Right renal cortex interstitium (tissue), 3 donors: Measurements from ENCODE around the gene DEGS1. TPM values are rescaled to one million over a fixed set of nuclear protein-coding genes. Genes with fewer than 3 reads are reported as not detected.

Experiments used
- DNase-seq, 3 donors: peaks; one replicate each; pipeline ENCODE4 v3.0.0-alpha.2; 2013; ENCODE audit warnings: low read depth in 3 of 3, low spot score in 2 of 3
- polyA plus RNA-seq, 3 donors: library from polyadenylated mRNA; unstranded; fragments of 120-200 nt; gene quantifications; one replicate each; pipeline ENCODE4 v1.2.1, GENCODE V29; 2013; ENCODE audit not compliant: insufficient read length in 3 of 3

Gene DEGS1
- polyA plus RNA-seq = 10 to 100 TPM; 62.2 to 72.0 (median 67.9) TPM

- peak in 2 of 3 donors; percentile 62 to 68 for DNase-seq
These were observed at the start of gene DEGS1 for GRCh38 chr1:224182866-224183590. Gene DEGS1, plus strand, starts transcription at chr1:224183240. Its CDS starts 97 bp downstream, at chr1:224183337.

DNA sequence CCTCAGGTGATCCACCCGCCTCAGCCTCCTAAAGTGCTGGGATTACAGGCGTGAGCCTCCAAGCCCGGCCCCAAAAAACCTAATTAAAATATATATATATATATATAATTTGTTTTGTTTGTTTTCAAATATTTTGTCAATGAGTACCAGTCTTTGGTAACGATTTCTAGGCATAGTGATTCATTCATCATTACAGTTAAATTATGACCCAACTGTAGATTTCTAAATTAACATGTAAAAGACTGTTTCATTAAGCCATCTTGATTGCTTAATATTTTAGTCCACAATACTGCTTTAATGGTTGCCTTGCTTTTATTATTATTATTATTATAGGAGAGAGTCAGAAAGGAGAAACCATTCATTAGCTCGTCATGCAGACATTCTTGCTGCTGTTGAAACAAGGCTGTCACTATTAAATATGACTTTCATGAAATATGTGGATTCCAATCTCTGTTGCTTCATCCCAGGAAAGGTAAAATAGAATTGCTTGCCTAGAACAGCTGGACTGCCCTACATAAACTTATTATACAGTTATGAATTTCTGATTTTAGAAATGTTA lies 49.2 kb upstream of the DEGS1 start:
- no peak for DNase-seq

GRCh38 chr1:224137518-224137917 lies 45.5 kb upstream of the DEGS1 start:
- DNase-seq = no peak

DNA sequence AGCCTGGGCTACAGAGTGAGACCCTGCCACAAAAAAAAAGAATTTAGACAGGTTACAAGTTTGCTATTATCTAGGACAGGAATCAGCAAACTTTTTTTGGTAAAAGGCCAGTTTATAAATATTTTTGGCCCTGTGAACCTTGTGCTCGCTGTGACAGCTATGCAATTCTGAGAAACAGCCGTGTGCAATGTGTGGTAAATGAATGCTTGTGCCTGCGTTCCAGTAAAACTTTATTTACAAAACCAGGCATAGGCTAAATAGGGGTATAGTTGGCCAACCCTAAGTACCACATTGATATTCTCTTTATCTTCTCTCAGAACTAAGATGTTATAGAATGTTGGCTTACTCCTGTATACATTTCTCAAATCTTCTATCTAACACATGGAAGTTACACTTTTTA lies 44.8 kb upstream of the DEGS1 start:
- no peak for DNase-seq

- no peak for DNase-seq
These were observed 41.3 kb upstream of the DEGS1 start for GRCh38 chr1:224141693-224142092.

- no peak for DNase-seq
These were observed 33.3 kb upstream of the DEGS1 start for GRCh38 chr1:224149709-224150108.

GRCh38 chr1:224151117-224151516 lies 31.9 kb upstream of the DEGS1 start:
- no peak for DNase-seq

DNA sequence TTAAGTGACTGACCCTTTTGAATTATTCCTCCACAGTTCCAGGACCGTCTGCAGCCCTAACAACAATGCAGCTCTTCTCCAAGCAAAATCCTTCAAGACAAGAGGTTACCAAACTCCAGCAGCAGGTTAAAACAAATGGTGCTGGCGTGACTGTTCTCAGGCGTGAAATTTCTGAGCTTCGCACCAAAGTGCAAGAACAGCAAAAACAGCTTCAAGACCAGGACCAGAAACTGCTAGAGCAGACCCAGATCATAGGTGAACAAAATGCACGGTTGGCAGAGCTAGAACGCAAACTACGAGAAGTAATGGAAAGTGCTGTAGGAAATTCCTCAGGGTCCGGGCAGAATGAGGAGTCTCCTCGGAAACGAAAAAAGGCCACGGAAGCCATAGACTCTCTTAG lies 25.7 kb upstream of the DEGS1 start:
- no peak for DNase-seq

GRCh38 chr1:224159541-224159940 lies 23.5 kb upstream of the DEGS1 start:
- DNase-seq = no peak

DNA sequence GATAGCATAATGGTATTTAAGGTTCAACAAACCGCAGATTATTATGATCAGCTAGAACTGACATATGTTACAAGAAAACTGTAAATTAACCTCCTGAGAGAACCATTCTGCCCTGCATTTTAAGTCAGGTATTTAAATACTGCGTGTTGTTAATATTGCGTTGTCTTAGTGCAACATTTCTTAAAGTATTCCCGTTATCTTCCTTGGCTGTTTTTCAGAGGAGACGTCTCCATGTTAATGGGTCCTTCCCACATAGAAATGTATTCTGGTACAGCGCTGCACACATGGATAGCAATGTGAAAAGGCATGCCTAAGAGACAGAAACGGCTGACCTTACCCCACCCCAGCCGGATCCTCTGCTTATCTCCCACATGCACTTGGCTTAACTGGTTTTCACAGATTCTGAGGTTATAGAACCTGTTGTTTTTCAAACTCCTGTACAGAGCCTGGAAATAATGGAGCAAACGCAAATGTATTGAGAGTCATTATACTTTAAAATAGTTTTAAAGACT lies 22.8 kb upstream of the DEGS1 start:
- DNase-seq = no peak

- DNase-seq = no peak
These were observed 20.3 kb upstream of the DEGS1 start for GRCh38 chr1:224162768-224163167.

DNA sequence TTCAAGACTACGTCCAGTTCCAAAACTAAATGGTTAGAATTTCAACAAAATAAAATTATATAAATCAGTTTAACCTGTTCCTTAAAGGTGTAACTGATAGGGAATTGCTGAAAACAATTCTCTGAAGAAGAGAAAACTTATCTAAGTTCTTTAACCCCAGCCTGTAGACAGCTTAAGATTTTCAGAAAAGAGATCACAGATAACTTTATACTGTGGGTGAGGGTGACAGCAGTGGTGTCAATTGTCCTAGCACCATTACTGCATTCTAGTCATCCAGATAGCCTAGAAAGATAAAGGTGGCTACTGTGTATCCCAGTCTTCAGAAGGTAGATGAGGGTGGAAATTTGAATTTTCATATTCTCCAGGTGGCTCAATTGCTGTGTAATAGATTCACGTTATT lies 19.7 kb upstream of the DEGS1 start:
- no peak for DNase-seq

GRCh38 chr1:224168859-224169380 lies 14.1 kb upstream of the DEGS1 start:
- DNase-seq = no peak

GRCh38 chr1:224169718-224170270 lies 13.2 kb upstream of the DEGS1 start:
- DNase-seq = no peak

- no peak for DNase-seq
These were observed 12.7 kb upstream of the DEGS1 start for GRCh38 chr1:224170343-224170742.

GRCh38 chr1:224170748-224171478 lies 12.1 kb upstream of the DEGS1 start:
- DNase-seq = no peak

GRCh38 chr1:224172229-224172628 lies 10.8 kb upstream of the DEGS1 start:
- no peak for DNase-seq

DNA sequence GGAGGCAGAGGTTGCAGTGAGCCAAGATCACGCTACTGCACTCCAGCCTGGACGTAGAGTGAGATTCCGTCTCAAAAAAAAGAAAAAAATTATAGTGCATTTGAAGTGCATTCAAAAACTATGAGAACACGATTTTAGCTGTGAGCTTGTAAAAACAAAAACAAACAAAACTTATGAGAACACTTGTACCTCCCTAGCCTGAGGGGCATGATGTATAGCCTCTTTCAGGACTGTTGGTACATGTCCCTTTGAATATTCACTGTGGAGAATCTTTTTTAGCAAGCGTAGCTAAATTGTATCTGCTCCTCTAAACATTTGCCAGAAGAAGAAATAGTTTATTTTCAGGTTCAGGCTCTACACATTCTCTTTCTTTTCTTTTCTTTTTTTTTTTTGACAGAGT lies 9.5 kb upstream of the DEGS1 start:
- no peak for DNase-seq

DNA sequence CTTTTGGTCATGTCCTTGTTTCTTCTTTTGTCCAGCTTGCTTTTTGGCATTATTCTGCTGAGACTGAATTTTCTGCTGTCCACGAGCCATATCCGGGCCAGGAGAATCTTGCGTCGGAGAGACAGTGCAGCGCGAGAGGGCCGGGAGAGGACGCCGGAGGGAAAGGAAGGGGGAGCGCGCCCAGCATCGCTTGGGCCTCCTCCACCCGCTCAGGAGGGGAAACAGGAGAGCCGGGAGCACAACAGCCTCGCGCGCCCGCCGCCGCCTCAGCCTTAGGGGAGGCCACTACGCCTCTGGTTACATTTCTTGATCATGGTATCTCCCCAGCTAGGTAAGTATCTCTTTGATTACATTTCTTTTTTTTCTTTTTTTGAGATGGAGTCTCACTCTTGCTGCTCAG lies 7.4 kb upstream of the DEGS1 start:
- no peak for DNase-seq

DNA sequence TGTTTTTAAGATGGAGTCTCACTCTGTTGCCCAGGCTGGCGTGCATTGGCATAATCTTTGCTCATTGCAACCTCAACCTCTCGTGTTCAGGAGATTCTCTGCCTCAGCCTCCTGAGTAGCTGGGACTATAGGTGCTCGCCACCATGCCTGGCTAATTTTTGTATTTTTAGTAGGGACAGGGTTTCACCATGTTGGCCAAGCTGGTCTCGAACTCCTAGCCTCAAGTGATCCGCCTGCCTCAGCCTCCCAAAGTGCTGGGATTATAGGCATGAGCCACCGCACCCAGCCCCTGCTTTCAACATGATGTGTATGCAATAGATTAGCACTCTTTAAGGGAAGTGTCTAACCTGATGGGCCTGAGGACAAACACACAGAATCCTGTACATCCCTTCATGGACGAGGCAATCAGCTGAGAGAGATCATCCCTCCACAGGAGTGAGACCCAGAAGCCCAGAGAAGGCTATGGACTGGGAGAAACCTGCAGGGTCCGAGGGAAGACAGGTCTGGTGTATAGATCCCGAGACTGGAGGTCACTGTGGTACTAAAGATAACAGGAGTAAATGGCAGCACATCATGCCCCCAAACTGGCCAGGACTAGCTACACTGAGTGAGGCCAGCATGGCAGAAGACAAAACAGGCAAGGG lies 5.6 kb upstream of the DEGS1 start:
- no peak for DNase-seq

GRCh38 chr1:224178894-224179293 lies 4.1 kb upstream of the DEGS1 start:
- DNase-seq = no peak
